ENCODE results near the gene OR2S2.
"Not testable (repeated sequence)": the region's sequence is repeated elsewhere in the genome, so short reads cannot be mapped to it uniquely, and the experiment has no call there.

OR2S2 gene

DNA sequence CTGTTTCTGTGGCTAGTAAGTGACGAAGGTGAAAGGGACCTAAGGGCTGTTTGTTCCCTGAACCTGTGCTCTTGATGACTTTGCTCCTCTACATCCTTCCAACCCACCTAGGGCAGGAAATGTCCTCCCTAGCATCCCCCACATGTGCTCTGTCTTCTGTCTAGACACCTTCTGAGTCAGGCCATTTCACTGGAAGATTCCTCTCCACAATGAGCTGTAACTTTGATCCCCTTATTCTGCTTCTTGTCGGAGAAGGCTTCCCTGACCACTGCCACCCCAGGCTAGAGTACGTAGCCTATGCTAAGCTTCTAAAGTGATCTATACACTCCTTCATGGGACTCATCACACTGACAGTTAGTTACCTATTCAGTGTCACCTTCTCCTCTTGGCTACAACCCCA, 27.0 kb downstream of the OR2S2 start:
- DNase-seq (no peak), ATAC-seq (no peak)
- peaks cover 2% of the 10 kb centered on the region for H3K27me3 Mint-ChIP-seq
- no peaks in the 10 kb centered on the region for H3K36me3 Mint-ChIP-seq (ENCODE audit: low read depth)
- H3K9me3 Mint-ChIP-seq: no peaks in the 10 kb centered on the region
- H3K4me1 Mint-ChIP-seq: peaks cover 12% of the 10 kb centered on the region
- H3K27ac Mint-ChIP-seq: no peak overlapping the region
- H3K4me3 Mint-ChIP-seq: no peak overlapping the region

DNA sequence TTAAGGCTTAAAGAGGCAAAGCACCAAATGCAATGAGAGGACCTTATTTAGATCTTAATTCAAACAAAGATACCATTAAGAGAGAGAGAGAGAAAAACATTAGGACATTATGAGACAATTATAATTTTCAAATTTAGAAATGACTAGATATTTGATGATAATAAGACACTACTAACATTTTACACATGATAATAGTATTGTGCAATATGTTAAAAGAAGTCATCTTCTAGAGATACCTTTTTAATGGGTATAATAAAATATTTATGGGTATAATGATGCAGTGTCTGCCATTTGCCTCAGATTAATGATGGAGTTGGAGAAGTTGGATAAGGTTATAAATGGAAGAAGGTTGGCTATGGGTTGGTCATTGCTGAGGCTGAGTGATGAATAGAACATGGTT, 27.4 kb downstream of the OR2S2 start:
- Mint-ChIP-seq H3K4me1 (peaks cover 12% of the 10 kb centered on the region), H3K9me3 (no peaks in the 10 kb centered on the region), H3K27me3 (peaks cover 2% of the 10 kb centered on the region), H3K4me3 (no peak overlapping the region), H3K36me3 (ENCODE audit: low read depth) (no peaks in the 10 kb centered on the region), H3K27ac (no peak overlapping the region)
- no peak for DNase-seq
- ATAC-seq: no peak

DNA sequence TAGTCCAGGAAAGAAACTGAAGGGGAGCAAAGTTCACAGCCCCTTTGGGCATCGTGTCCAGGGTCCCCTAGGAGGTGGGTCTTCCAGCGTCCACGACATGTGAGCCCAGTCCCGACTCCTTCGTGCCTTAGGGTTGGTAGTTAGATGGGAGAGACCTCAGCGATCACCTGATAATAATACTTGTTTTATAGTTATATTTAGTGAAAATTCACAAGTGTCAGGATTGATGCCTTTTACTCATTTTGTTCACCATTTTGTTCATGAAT, 28.6 kb downstream of the OR2S2 start:
- Mint-ChIP-seq H3K9me3 (no peaks in the 10 kb centered on the region), H3K36me3 (ENCODE audit: low read depth) (no peaks in the 10 kb centered on the region), H3K27ac (no peak overlapping the region), H3K27me3 (peaks cover 2% of the 10 kb centered on the region), H3K4me3 (no peak overlapping the region), H3K4me1 (peaks cover 18% of the 10 kb centered on the region)
- DNase-seq: no peak
- ATAC-seq: no peak

DNA sequence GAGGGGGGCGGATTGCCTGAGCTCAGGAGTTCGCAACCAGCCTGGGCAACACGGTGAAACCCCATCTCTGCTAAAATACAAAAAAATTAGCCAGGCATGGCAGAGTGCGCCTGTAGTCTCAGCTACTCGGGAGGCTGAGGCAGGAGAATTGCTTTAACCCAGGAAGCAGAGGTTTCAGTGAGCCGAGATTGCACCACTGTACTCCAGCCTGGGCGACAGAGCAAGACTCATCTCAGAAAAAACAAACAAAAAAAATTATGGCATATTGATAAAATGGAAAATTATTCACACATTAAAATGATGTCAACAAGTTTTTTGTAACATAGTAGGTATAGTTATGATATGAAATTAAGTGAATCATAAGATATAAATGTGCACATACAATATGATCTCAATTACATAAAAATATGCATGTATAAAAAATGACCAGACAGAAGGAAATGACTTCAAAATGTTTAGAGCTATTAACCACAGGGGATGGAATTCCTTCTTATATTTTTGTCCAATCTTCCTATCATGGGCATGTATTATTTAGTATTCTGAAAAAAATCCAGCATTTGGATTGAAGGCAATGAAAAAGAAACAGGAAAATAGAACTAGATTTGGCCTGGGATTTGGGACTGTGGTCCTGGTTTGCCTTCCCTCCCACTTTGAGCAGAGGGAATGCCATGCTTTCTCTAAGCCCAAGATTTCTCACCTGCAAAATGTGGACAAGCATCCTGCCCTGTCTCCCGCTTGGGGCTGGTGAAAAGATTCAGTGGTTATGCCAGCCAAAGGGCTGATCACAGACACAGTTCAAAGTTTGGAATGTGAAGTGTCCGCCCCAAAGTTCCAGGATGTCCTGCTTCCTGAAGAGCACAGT, 29.1 kb downstream of the OR2S2 start:
- H3K36me3 Mint-ChIP-seq (ENCODE audit: low read depth): no peaks in the 10 kb centered on the region
- no peaks in the 10 kb centered on the region for H3K9me3 Mint-ChIP-seq
- no peak overlapping the region for H3K4me3 Mint-ChIP-seq
- H3K4me1 Mint-ChIP-seq: peaks cover 23% of the 10 kb centered on the region
- no peak overlapping the region for H3K27ac Mint-ChIP-seq
- ATAC-seq (no peak), DNase-seq (no peak)
- H3K27me3 Mint-ChIP-seq: peaks cover 2% of the 10 kb centered on the region

DNA sequence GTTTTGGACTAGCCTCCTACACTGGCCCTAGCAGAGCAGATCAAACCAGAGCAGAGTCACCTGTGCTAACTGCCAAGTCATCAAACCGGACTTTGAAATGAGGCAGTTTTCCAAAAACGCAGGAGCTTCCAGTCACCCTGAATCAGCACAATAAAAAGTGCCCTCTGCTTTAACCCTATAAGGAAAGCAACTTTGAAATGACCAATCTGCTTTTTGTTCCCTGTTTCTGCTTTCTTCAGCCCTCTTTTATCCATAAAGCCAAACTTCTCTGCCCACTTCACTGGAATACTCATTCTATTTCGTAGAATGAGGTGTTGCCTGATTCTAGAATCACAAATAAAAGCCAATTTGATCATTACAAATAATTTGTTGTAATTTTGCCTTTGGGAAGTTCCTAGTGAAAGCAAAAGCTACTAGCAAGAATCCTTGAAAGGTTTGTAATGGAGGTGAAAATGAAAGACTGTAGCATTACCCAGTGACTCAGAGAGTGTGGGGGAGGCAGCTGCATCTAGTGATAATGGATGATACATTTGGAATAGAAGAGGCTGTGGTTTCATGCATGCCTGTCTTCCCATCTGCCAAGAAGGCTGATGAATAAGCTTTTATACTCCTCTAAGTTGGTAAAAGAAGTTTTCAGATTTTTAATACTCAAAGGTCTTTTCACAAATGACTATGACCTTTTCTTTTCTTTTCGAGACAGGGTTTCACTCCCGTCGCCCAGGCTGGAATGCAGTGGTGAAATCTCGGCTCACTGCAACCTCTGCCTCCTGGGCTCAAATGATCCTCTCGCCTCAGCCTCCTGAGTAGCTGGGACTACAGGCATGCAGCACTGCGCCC, 33.8 kb downstream of the OR2S2 start:
- Mint-ChIP-seq H3K4me1 (peaks cover 23% of the 10 kb centered on the region), H3K27me3 (peaks cover 2% of the 10 kb centered on the region), H3K9me3 (no peaks in the 10 kb centered on the region), H3K27ac (peak overlapping the region; percentile 47), H3K4me3 (peak overlapping the region; percentile 38), H3K36me3 (ENCODE audit: low read depth) (no peaks in the 10 kb centered on the region)
- DNase-seq: peak; percentile 25
- peak; percentile 93 for ATAC-seq

DNA sequence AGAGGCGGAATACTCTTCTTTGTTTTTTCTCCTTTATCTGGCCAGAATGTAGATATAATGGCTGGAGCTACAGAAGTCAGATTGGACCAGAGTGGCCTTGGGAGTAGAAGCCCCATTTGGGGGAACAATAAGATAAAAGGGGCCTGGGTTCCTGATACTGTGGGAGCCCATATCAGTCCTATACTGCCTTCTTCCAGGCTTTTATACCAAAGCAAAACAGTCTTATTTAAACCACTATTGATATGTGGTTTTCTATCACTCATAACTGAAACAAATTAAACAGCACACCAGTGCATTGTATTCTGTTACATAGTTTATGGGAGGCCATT, 34.4 kb downstream of the OR2S2 start:
- H3K27ac Mint-ChIP-seq: no peak overlapping the region
- ATAC-seq: no peak
- H3K9me3 Mint-ChIP-seq: no peaks in the 10 kb centered on the region
- peaks cover 2% of the 10 kb centered on the region for H3K27me3 Mint-ChIP-seq
- DNase-seq: no peak
- no peaks in the 10 kb centered on the region for H3K36me3 Mint-ChIP-seq (ENCODE audit: low read depth)
- peaks cover 23% of the 10 kb centered on the region for H3K4me1 Mint-ChIP-seq
- H3K4me3 Mint-ChIP-seq: no peak overlapping the region

DNA sequence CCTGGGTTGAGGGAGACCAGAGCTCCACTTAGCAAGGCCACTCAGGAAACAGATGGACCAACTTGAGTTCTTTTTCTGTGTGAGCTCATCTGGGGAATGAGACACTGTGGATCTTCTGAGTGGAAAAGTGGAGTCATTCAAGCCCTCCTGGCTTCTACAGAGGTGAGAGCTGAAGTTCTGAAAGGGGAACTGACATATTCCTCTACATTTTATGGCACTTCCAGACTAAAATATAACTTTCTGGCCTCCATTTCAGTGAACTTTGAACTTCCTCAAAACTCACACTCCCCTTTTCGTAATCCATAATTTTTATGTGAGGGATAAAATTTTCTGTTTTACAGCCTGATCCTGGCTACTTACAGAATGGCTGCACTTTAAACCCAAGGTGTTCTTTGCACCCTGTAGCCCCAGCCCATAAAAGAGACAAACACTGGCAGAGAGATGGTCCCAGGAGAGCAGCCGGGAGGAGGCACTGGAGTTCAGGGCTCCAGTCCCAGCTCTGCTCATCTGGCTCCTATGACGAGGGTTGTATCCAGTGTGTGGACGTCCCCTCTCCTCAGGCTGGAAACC, 37.8 kb downstream of the OR2S2 start:
- Mint-ChIP-seq H3K9me3 (no peaks in the 10 kb centered on the region), H3K27me3 (no peaks in the 10 kb centered on the region), H3K36me3 (ENCODE audit: low read depth) (no peaks in the 10 kb centered on the region), H3K27ac (no peak overlapping the region), H3K4me3 (no peak overlapping the region), H3K4me1 (peaks cover 23% of the 10 kb centered on the region)
- ATAC-seq (no peak), DNase-seq (no peak)

DNA sequence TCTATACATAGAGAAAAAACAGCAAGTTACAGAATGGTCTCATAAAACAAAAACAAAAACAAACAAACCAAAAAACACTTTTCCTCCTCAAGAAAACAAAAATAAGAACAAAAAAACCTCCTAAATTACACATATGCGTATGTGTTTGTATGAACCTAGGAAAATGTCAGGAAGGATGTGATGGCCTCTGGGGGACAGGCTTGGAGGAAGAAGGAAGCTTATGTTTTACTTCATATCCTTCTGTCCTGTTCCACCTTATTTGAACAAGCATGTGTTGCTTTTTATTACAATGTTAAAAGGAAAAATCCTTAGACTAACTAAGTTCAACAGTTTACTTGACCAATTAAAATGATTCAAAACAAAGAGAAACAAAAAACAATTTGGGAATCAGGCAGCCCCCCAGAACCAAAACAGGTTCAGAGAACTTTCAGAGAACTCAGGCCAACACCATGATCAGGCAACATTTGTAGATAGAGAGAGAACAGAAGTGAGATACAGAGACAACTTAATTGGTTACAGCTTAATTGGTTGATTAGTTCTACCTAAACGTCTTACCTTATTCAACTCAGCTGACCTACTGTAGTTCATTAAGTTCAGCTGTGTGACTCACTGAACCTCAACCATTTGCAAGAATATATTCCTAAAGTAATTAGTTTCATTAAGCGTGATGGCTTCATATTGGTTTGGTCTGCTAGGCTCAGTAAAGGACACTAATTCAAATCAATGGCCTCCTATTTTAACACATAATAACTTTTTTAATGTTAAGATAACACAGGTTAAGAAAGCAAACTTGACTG, 38.5 kb downstream of the OR2S2 start:
- Mint-ChIP-seq H3K27me3 (no peaks in the 10 kb centered on the region), H3K9me3 (no peaks in the 10 kb centered on the region), H3K36me3 (ENCODE audit: low read depth) (no peaks in the 10 kb centered on the region), H3K4me3 (no peak overlapping the region), H3K4me1 (peaks cover 17% of the 10 kb centered on the region), H3K27ac (no peak overlapping the region)
- no peak for ATAC-seq
- no peak for DNase-seq

DNA sequence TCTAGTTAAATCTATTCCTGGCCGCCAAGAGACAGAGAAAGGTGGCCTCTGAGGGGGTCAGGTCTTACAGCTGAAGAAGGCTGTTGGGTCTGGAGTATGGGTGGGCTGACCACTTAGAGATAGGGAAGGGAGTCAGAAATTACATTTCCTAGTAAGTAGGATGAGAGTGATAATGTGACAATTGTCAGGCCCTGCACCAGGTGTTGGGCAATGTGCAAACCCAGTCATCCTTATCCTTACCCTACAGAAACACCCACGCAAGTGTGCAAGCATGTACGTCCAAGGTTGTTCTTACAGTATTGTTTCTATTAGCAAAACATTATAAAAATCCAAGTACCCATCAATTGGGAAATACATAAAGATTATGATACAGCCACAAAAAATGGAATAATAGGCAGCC, 39.2 kb downstream of the OR2S2 start:
- ATAC-seq (no peak), DNase-seq (no peak)
- Mint-ChIP-seq H3K4me1 (peaks cover 11% of the 10 kb centered on the region), H3K4me3 (no peak overlapping the region), H3K9me3 (no peaks in the 10 kb centered on the region), H3K27ac (no peak overlapping the region), H3K27me3 (no peaks in the 10 kb centered on the region), H3K36me3 (ENCODE audit: low read depth) (no peaks in the 10 kb centered on the region)

DNA sequence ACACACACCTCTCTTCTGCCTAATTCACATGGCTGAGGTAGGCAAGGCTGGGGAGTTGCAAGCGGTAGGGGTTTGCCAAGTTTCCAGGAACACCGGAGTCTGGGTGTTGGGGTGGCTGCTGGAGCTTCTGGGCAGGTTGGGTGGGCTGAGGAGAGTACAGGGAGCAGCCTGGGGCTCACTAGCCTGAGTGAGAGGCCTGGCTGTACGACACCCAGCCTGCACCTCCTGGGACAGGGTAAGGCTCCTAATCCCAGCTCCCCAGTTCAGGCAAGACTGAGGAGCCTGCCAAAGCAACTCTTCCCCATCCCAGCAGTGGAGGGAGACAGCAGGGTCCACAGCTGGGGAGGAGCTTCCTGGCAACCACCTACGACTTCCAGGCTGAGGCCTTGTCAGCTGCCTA, 40.7 kb downstream of the OR2S2 start:
- peaks cover 8% of the 10 kb centered on the region for H3K4me1 Mint-ChIP-seq
- ATAC-seq: no peak
- no peak for DNase-seq
- H3K36me3 Mint-ChIP-seq (ENCODE audit: low read depth): no peaks in the 10 kb centered on the region
- H3K27ac Mint-ChIP-seq: no peak overlapping the region
- no peak overlapping the region for H3K4me3 Mint-ChIP-seq
- no peaks in the 10 kb centered on the region for H3K27me3 Mint-ChIP-seq
- no peaks in the 10 kb centered on the region for H3K9me3 Mint-ChIP-seq

DNA sequence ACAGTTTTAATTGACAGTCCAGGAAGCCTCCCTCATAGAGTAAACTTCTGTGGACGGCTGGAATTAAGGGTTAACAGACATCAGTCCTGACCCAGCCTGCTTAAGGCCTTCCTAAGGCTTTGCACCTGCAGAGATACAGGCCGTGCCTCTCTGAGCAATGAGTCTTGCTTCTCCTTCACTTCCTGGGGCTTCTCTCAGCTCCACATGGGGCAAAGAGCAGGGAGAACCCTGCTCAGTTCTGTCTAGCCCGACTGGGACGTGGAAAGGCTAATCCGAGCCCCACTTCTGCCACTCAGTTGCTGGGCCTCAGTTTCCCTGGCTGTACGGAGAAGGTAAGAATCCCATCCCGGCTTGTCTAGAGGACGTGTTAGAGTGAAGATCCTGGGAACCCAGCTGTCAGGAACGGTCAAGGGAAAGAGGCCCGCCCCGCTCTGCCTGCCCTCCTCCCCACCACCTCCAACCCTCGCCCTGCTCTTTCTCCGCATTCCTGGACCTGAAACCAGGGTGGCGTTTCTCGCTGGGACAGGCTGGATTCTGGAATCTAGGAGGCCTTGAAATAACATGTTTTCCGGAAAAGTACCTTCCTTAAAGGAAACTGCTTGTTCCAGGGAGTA, 42.2 kb downstream of the OR2S2 start:
- Mint-ChIP-seq H3K9me3 (no peaks in the 10 kb centered on the region), H3K4me3 (no peak overlapping the region), H3K27me3 (no peaks in the 10 kb centered on the region), H3K27ac (no peak overlapping the region), H3K36me3 (ENCODE audit: low read depth) (no peaks in the 10 kb centered on the region), H3K4me1 (peaks cover 19% of the 10 kb centered on the region)
- no peak for ATAC-seq
- no peak for DNase-seq

DNA sequence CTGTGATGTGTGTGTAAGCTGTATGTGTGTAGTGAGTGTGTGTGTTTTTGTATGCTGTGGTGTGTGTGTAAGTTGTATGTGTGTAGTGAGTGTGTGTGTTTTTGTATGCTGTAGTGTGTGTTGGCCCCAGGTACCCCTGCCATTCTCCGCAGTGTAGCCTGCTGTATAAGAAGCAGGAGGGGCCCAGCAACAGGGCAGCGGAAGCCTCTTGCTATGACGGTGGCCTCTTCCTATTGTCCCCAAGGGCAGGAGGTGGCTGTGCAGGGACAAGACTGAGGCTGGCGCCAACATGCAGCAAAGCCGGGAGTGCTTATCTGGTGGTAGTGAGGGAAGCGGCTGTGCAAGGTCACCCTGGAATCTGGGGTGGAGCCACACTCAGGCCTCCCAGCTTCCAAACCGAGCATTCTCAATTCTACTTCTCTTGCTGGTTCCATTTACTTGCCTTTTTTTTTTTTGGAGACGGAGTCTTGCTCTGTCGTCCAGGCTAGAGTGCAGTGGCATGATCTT, 43.6 kb downstream of the OR2S2 start:
- Mint-ChIP-seq H3K4me3 (no peak overlapping the region), H3K4me1 (peaks cover 26% of the 10 kb centered on the region), H3K27ac (no peak overlapping the region), H3K9me3 (no peaks in the 10 kb centered on the region), H3K27me3 (no peaks in the 10 kb centered on the region), H3K36me3 (ENCODE audit: low read depth) (no peaks in the 10 kb centered on the region)
- ATAC-seq: peak; percentile 18
- no peak for DNase-seq

DNA sequence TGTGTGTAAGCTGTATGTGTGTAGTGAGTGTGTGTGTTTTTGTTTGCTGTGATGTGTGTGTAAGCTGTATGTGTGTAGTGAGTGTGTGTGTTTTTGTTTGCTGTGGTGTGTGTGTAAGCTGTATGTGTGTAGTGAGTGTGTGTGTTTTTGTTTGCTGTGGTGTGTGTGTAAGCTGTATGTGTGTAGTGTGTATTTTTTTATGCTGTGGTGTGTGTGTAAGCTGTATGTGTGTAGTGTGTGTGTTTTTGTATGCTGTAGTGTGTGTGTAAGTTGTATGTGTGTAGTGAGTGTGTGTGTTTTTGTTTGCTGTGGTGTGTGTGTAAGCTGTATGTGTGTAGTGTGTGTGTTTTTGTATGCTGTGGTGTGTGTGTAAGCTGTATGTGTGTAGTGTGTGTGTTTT, 44.5 kb downstream of the OR2S2 start:
- not testable (repeated sequence) for H3K36me3 Mint-ChIP-seq (ENCODE audit: low read depth); H3K9me3 Mint-ChIP-seq; H3K4me3 Mint-ChIP-seq; H3K27ac Mint-ChIP-seq; DNase-seq; ATAC-seq; H3K27me3 Mint-ChIP-seq
- peaks cover 35% of the 10 kb centered on the region for H3K4me1 Mint-ChIP-seq

DNA sequence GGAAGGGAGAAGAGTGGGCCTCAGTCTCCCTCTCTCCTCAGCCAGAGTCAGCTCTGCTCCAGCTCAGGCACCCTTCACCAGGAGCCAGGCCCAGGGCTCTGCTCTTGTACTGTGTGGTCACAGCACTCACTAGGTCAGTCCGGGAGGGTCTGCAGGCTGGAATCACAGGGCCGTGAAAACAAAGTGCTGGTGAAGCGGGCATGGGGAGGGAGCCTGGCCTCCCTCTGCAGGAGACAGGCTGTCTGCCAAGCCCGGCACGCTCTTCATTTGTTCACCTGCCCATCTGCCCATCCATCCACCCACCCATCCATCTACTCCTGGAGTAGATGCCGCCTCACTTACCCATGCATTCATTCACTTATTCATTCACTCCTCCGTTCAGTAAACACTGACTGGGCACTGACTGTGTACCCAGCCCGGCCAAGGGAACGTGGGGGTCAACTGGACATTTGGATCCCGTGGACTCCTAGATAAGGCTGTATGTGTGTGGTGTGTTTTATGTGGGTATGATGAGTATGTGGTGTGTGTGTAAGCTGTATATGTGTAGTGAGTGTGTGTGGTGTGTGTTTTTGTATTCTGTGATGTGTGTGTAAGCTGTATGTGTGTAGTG, 45.1 kb downstream of the OR2S2 start:
- peaks cover 39% of the 10 kb centered on the region for H3K4me1 Mint-ChIP-seq
- no peak for DNase-seq
- no peak overlapping the region for H3K27ac Mint-ChIP-seq
- no peaks in the 10 kb centered on the region for H3K27me3 Mint-ChIP-seq
- H3K36me3 Mint-ChIP-seq (ENCODE audit: low read depth): no peaks in the 10 kb centered on the region
- ATAC-seq: no peak
- no peaks in the 10 kb centered on the region for H3K9me3 Mint-ChIP-seq
- H3K4me3 Mint-ChIP-seq: no peak overlapping the region

Data from activated naive CD8-positive, alpha-beta T cell treated with anti-CD3 and anti-CD28 coated beads, Interleukin-2, amount 50 U/mL, for 24 hours (primary cell).